ENCODE measurements around the gene ERGIC3.

GRCh38 chr20:35547329-35547728, 5.5 kb downstream of the ERGIC3 start:
- no peak for TF ChIP-seq EP300 (IDR thresholded peaks at IDR 0.05)
- no peak for TF ChIP-seq CTCF (IDR thresholded peaks at IDR 0.05)
